ENCODE results near the gene TET2.
"Not testable (repeated sequence)": the region's sequence is repeated elsewhere in the genome, so short reads cannot be mapped to it uniquely, and the experiment has no call there.

The TET2 gene

GRCh38 chr4:105241451-105241850, 94.8 kb downstream of the TET2 start:
- no peak for DNase-seq

GRCh38 chr4:105243446-105243845, 96.8 kb downstream of the TET2 start:
- DNase-seq: no peak

GRCh38 chr4:105246712-105247111, 100.0 kb downstream of the TET2 start:
- no peak for DNase-seq

GRCh38 chr4:105248613-105249012, 101.9 kb downstream of the TET2 start:
- no peak for DNase-seq

GRCh38 chr4:105257817-105258495, 111.3 kb downstream of the TET2 start:
- DNase-seq: no peak

GRCh38 chr4:105265689-105266088, 119.0 kb downstream of the TET2 start:
- no peak for DNase-seq

GRCh38 chr4:105267280-105267679, 120.6 kb downstream of the TET2 start:
- DNase-seq: no peak

- DNase-seq: no peak
Observed at GRCh38 chr4:105272002-105272401, 125.3 kb downstream of the TET2 start.

GRCh38 chr4:105273230-105273629, 126.6 kb downstream of the TET2 start:
- no peak for DNase-seq

- no peak for DNase-seq
Observed at GRCh38 chr4:105274090-105274489, 127.4 kb downstream of the TET2 start.

GRCh38 chr4:105274504-105274903, 127.8 kb downstream of the TET2 start:
- DNase-seq: no peak

GRCh38 chr4:105276361-105277104, 129.9 kb downstream of the TET2 start:
- no peak for DNase-seq

GRCh38 chr4:105277702-105278101, 131.0 kb downstream of the TET2 start:
- no peak for DNase-seq

- DNase-seq: no peak
Observed at GRCh38 chr4:105279314-105279713, 132.6 kb downstream of the TET2 start.

GRCh38 chr4:105280338-105281123, 133.9 kb downstream of the TET2 start:
- DNase-seq: peak; percentile 29

- no peak for DNase-seq
Observed at GRCh38 chr4:105281124-105281415, 134.4 kb downstream of the TET2 start.

GRCh38 chr4:105282489-105282888, 135.8 kb downstream of the TET2 start:
- no peak for DNase-seq

GRCh38 chr4:105283501-105283900, 136.8 kb downstream of the TET2 start:
- no peak for DNase-seq

- DNase-seq: no peak
Observed at GRCh38 chr4:105288121-105288520, 141.4 kb downstream of the TET2 start.

- DNase-seq: no peak
Observed at GRCh38 chr4:105291925-105292324, 145.2 kb downstream of the TET2 start.

GRCh38 chr4:105293360-105293759, 146.7 kb downstream of the TET2 start:
- no peak for DNase-seq

GRCh38 chr4:105296672-105297071, 150.0 kb downstream of the TET2 start:
- no peak for DNase-seq

- not testable (repeated sequence) for DNase-seq
Observed at GRCh38 chr4:105299027-105299426, 152.4 kb downstream of the TET2 start.

GRCh38 chr4:105304085-105304484, 157.4 kb downstream of the TET2 start:
- DNase-seq: no peak
